B cell (primary cell): ENCODE results near the gene SERPINE2. TPM values are rescaled to one million over a fixed set of nuclear protein-coding genes. Genes with fewer than 3 reads are reported as not detected.

Source experiments
- ATAC-seq: fragments of 200-7000 bp; cut with Tn5 transposase; one replicate; pipeline ENCODE4 v1.10.0; 2021; ENCODE audit warnings: low read depth, mild to moderate bottlenecking, moderate number of reproducible peaks, moderate library complexity
- CTCF ChIA-PET: fragments of 350-600 bp; sonication (Branson Sonifier 250); formaldehyde crosslinking; loops from one replicate; lab custom pipeline; 2021; ENCODE audit warnings: antibody characterized with exemption, inconsistent platforms; lab: Charles Lee
- POLR2A ChIA-PET: fragments of 350-600 bp; sonication (Branson Sonifier 250); formaldehyde crosslinking; loops from one replicate; lab custom pipeline; 2021; ENCODE audit warnings: antibody characterized with exemption; lab: Charles Lee
- DNase-seq: peaks from one replicate; pipeline ENCODE4 v3.0.0; 2013
- H2AFZ ChIP-seq: 2 replicates; pipeline ENCODE4 v1.6.1; 2012; ENCODE audit warnings: mild to moderate bottlenecking, low read depth, low read length; ENCODE audit not compliant: insufficient read depth, poor library complexity, severe bottlenecking
- H3K27ac ChIP-seq, 2 donors: 1 replicate in 1 of 2; 2 replicates in 1 of 2; pipeline ENCODE4 v1.5.1; 2012 to 2013; ENCODE audit warnings: low read length in 2 of 2, mild to moderate bottlenecking in 2 of 2, moderate library complexity in 1 of 2
- H3K27me3 ChIP-seq, 4 experiments: fragments of 200-600 bp in 1 of 4; sonication (generic) in 1 of 4; replicated peaks in 1 of 4; 1 replicate in 2 of 4; 2 replicates in 2 of 4; pipeline versions ENCODE4 v1.6.1 to v1.7.0; 2013 to 2016; ENCODE audit warnings: low read length in 3 of 4, mild to moderate bottlenecking in 2 of 4, mixed read lengths in 1 of 4, moderate library complexity in 1 of 4; ENCODE audit not compliant: insufficient read depth in 4 of 4, control insufficient read depth in 3 of 4; ENCODE audit errors: control extremely low read depth in 1 of 4
- H3K36me3 ChIP-seq, 2 experiments: replicated peaks in 1 of 2; 1 replicate in 1 of 2; 2 replicates in 1 of 2; pipeline versions ENCODE4 v1.6.1 to v1.7.1; 2013; ENCODE audit warnings: low read length in 1 of 2; ENCODE audit not compliant: insufficient read depth in 2 of 2, control insufficient read depth in 1 of 2; ENCODE audit errors: control extremely low read depth in 1 of 2, extremely low read depth in 1 of 2
- H3K4me1 ChIP-seq, 2 donors: fragments of 200-600 bp in 1 of 2; sonication (generic) in 1 of 2; 1 replicate in 1 of 2; 2 replicates in 1 of 2; pipeline versions ENCODE4 v1.5.1 to v1.6.1; 2013 to 2017; ENCODE audit warnings: low read length in 2 of 2; ENCODE audit not compliant: control insufficient read depth in 2 of 2, insufficient read depth in 2 of 2
- H3K4me2 ChIP-seq: replicated peaks from 2 replicates; pipeline ENCODE3; 2012; ENCODE audit warnings: mild to moderate bottlenecking, low read depth, low read length; ENCODE audit not compliant: poor library complexity, severe bottlenecking
- H3K4me3 ChIP-seq, 5 experiments: fragments of 200-600 bp in 1 of 5; sonication (generic) in 1 of 5; 1 replicate in 3 of 5; 2 replicates in 2 of 5; pipeline versions ENCODE4 v1.5.1 to v1.7.0; 2011 to 2016; ENCODE audit warnings: low read length in 4 of 5, mild to moderate bottlenecking in 4 of 5, low read depth in 2 of 5, control low read depth in 1 of 5, moderate library complexity in 1 of 5; ENCODE audit not compliant: insufficient read depth in 1 of 5; ENCODE audit errors: control extremely low read depth in 1 of 5, extremely low read depth in 1 of 5
- H3K79me2 ChIP-seq: fragments of 200-600 bp; sonication (generic); one replicate; pipeline ENCODE4 v1.6.0; 2016; ENCODE audit warnings: low read length; ENCODE audit not compliant: control insufficient read depth, insufficient read depth
- H3K9ac ChIP-seq: fragments of 200-600 bp; sonication (generic); 2 replicates; pipeline ENCODE4 v1.6.1; 2017; ENCODE audit warnings: mild to moderate bottlenecking, low read length, moderate library complexity
- H3K9me3 ChIP-seq, 3 donors: one replicate each; pipeline versions ENCODE4 v1.6.1 to v1.7.1; 2013; ENCODE audit warnings: low read length in 2 of 3; ENCODE audit not compliant: control insufficient read depth in 2 of 3, insufficient read depth in 1 of 3; ENCODE audit errors: control extremely low read depth in 1 of 3
- H4K20me1 ChIP-seq: 2 replicates; pipeline ENCODE4 v1.6.0; 2012; ENCODE audit warnings: mild to moderate bottlenecking, low read length; ENCODE audit not compliant: insufficient read depth, control insufficient read depth, poor library complexity, severe bottlenecking
- H3K27ac Mint-ChIP-seq: one replicate; pipeline ENCODE4 v1.8.0; 2021; ENCODE audit warnings: mixed read lengths
- H3K27me3 Mint-ChIP-seq: one replicate; pipeline ENCODE4 v1.8.0; 2021; ENCODE audit warnings: mixed read lengths
- H3K4me1 Mint-ChIP-seq: one replicate; pipeline ENCODE4 v1.8.0; 2021; ENCODE audit warnings: mixed read lengths
- H3K4me3 Mint-ChIP-seq: one replicate; pipeline ENCODE4 v1.8.0; 2021; ENCODE audit warnings: mixed read lengths
- H3K9me3 Mint-ChIP-seq: one replicate; pipeline ENCODE4 v1.8.0; 2022; ENCODE audit warnings: mixed read lengths; ENCODE audit not compliant: insufficient read depth
- CTCF ChIP-seq: fragments of 200-600 bp; IDR thresholded peaks from one replicate; pipeline ENCODE4 v1.8.0; 2022; ENCODE audit warnings: antibody characterized with exemption, mild to moderate bottlenecking
- EZH2 ChIP-seq: IDR thresholded peaks from 2 replicates; pipeline ENCODE4 v1.6.1; 2012; ENCODE audit warnings: borderline replicate concordance, low read depth, mild to moderate bottlenecking, moderate library complexity, low read length; ENCODE audit not compliant: insufficient read depth, poor library complexity, severe bottlenecking
- WGBS: methylation state at CpG from one replicate; pipeline ENCODE4 v1.1.5; 2013; ENCODE audit warnings: missing lambda C conversion rate; ENCODE audit not compliant: insufficient coverage; 5-methylcytosine and 5-hydroxymethylcytosine counted together
- intact Hi-C: fragments of 100-400 bp; cut with micrococcal nuclease; formaldehyde crosslinking; loops from one replicate; pipeline ENCODE4 v1.10.0; 2022
- polyA plus RNA-seq: library from polyadenylated mRNA; depleted of rRNA; stranded (reverse); fragments of >200 nt; gene quantifications from 2 replicates; pipeline ENCODE4 v1.2.3, GENCODE V29; 2012
- total RNA-seq, 2 donors: library from RNA; stranded (reverse); fragments of 120-200 nt in 1 of 2; gene quantifications; 1 replicate in 1 of 2; 2 replicates in 1 of 2; pipeline versions ENCODE4 v1.2.3 to v1.2.4, GENCODE V29; 2013 to 2022

Gene SERPINE2
- total and polyA plus RNA-seq, 2 donors (not counting 1 experiment from before 2014, with no cell fraction given), result 0.45 to 1.8 TPM

- ChIA-PET POLR2A (no interaction called here), CTCF (no interaction called here)
- no peaks in the 10 kb centered on the region for H3K9me3 ChIP-seq
- H3K27me3 ChIP-seq, result peaks cover 0 to 10% (median 2%) of the 10 kb centered on the region in 4 experiments
- H3K4me2 ChIP-seq, result no peak overlapping the region
- H3K4me1 Mint-ChIP-seq, result no peaks in the 10 kb centered on the region
- DNase-seq (no peak), ATAC-seq (no peak)
- no peaks in the 10 kb centered on the region for H3K4me1 ChIP-seq
- H3K36me3 ChIP-seq, result no peaks in the 10 kb centered on the region
- no peaks in the 10 kb centered on the region for H3K79me2 ChIP-seq
- no peak overlapping the region for H3K27ac Mint-ChIP-seq
- TF ChIP-seq EZH2 (no peak), CTCF (no peak)
- peaks cover 5% of the 10 kb centered on the region for H3K27me3 Mint-ChIP-seq
- H3K27ac ChIP-seq, result no peak overlapping the region
- intact Hi-C loops, result no loop called here
- no peak overlapping the region for H3K4me3 ChIP-seq
- no peaks in the 10 kb centered on the region for H3K9me3 Mint-ChIP-seq
- no peaks in the 10 kb centered on the region for H4K20me1 ChIP-seq
- no CpG with 5 or more reads among the region's 2 CpGs for WGBS
- H3K9ac ChIP-seq, result no peak overlapping the region
- H2AFZ ChIP-seq, result no peak overlapping the region
- no peak overlapping the region for H3K4me3 Mint-ChIP-seq
Measured at GRCh38 chr2:224085246-224085645, 46.2 kb upstream of the SERPINE2 start.

GRCh38 chr2:224084266-224084892 is 45.3 kb upstream of the SERPINE2 start:
- Histone ChIP-seq H3K9ac (no peak overlapping the region), H3K4me3 (no peak overlapping the region), H4K20me1 (no peaks in the 10 kb centered on the region), H3K27me3 (peaks cover 0 to 10% (median 3%) of the 10 kb centered on the region in 4 experiments), H3K4me1 (no peaks in the 10 kb centered on the region), H3K9me3 (no peaks in the 10 kb centered on the region), H2AFZ (no peak overlapping the region), H3K4me2 (no peak overlapping the region), H3K36me3 (no peaks in the 10 kb centered on the region), H3K79me2 (no peaks in the 10 kb centered on the region), H3K27ac (no peak overlapping the region)
- CTCF ChIA-PET, result no interaction called here
- ATAC-seq, result no peak
- TF ChIP-seq CTCF (no peak), EZH2 (no peak)
- Mint-ChIP-seq H3K4me3 (no peak overlapping the region), H3K4me1 (no peaks in the 10 kb centered on the region), H3K9me3 (no peaks in the 10 kb centered on the region), H3K27me3 (peaks cover 5% of the 10 kb centered on the region), H3K27ac (no peak overlapping the region)
- DNase-seq, result no peak
- intact Hi-C loops, result no loop called here
- POLR2A ChIA-PET, result no interaction called here
- WGBS, result no CpG with 5 or more reads among the region's 3 CpGs
